GM23248 (cell line): ENCODE data around the gene SEC24D.

ENCODE experiments used
- EZH2 ChIP-seq: fragments of 200-600 bp; sonication (generic); IDR thresholded peaks from 2 replicates; pipeline ENCODE4 v1.6.1; 2018; ENCODE audit warnings: antibody characterized with exemption, mild to moderate bottlenecking; ENCODE audit not compliant: insufficient read depth, poor library complexity, severe bottlenecking
- EZH2phosphoT487 ChIP-seq: fragments of 200-600 bp; sonication (generic); IDR thresholded peaks from 2 replicates; pipeline ENCODE4 v1.6.1; 2018; ENCODE audit warnings: antibody characterized with exemption, moderate library complexity, mild to moderate bottlenecking, low read depth; ENCODE audit not compliant: insufficient read depth

- TF ChIP-seq EZH2phosphoT487 (no peak), EZH2 (no peak)
Observed at GRCh38 chr4:118756429-118756828, 79.5 kb downstream of the SEC24D start.
